HepG2 (cell line): ENCODE measurements around the gene CD300A. TPM values are rescaled to one million over a fixed set of nuclear protein-coding genes. Genes with fewer than 3 reads are reported as not detected.

Source experiments
- BORCS8-MEF2B ChIP-seq: sonication (generic); formaldehyde crosslinking; IDR thresholded peaks from 2 replicates; pipeline ENCODE4 v1.8.0; 2022; ENCODE audit warnings: mild to moderate bottlenecking, missing genetic modification reagents
- CEBPB ChIP-seq: IDR thresholded peaks from 2 replicates; pipeline ENCODE4 v1.6.1; 2011; ENCODE audit warnings: low read depth, low read length, improper control_type of control experiment, borderline replicate concordance
- DNMT1 ChIP-seq: sonication (generic); formaldehyde crosslinking; IDR thresholded peaks from 2 replicates; pipeline ENCODE4 v1.5.1; 2020; ENCODE audit warnings: mild to moderate bottlenecking, missing genetic modification reagents
- GZF1 ChIP-seq: sonication (generic); formaldehyde crosslinking; IDR thresholded peaks from 2 replicates; pipeline ENCODE4 v1.5.1; 2020; ENCODE audit warnings: mild to moderate bottlenecking, missing genetic modification reagents
- HES4 ChIP-seq: sonication (generic); formaldehyde crosslinking; IDR thresholded peaks from 2 replicates; pipeline ENCODE4 v1.9.0; 2021; ENCODE audit warnings: mild to moderate bottlenecking, missing genetic modification reagents, borderline replicate concordance
- IRX3 ChIP-seq: sonication (generic); formaldehyde crosslinking; IDR thresholded peaks from 2 replicates; pipeline ENCODE4 v1.8.1; 2023; ENCODE audit warnings: mild to moderate bottlenecking, low read depth, missing genetic modification reagents, borderline replicate concordance
- KDM1A ChIP-seq: IDR thresholded peaks from 2 replicates; pipeline ENCODE4 v1.6.1; 2016; ENCODE audit warnings: missing compliant biosample characterization
- NR2F6 ChIP-seq, 2 experiments: IDR thresholded peaks; 2 replicates each; pipeline ENCODE4 v1.6.1; 2016; ENCODE audit warnings: antibody characterized with exemption in 1 of 2, mild to moderate bottlenecking in 1 of 2
- REPIN1 ChIP-seq: sonication (generic); formaldehyde crosslinking; IDR thresholded peaks from 2 replicates; pipeline ENCODE4 v1.8.0; 2022; ENCODE audit warnings: missing genetic modification reagents, low read depth, mild to moderate bottlenecking, borderline replicate concordance
- RXRB ChIP-seq: IDR thresholded peaks from 2 replicates; pipeline ENCODE4 v1.6.1; 2016; ENCODE audit warnings: borderline replicate concordance, missing genetic modification reagents, missing compliant biosample characterization
- SOX6 ChIP-seq, 2 experiments: fragments of 450-650 bp in 1 of 2; sonication (generic) in 1 of 2; formaldehyde crosslinking in 1 of 2; IDR thresholded peaks; 2 replicates each; pipeline versions ENCODE4 v1.4.0 to v1.6.1; 2017 to 2020; ENCODE audit warnings: antibody characterized with exemption in 1 of 2, mild to moderate bottlenecking in 1 of 2, missing genetic modification reagents in 1 of 2
- TEAD2 ChIP-seq: sonication (generic); formaldehyde crosslinking; IDR thresholded peaks from 2 replicates; pipeline ENCODE4 v1.9.0; 2021; ENCODE audit warnings: missing genetic modification reagents
- ZNF253 ChIP-seq: sonication (generic); formaldehyde crosslinking; IDR thresholded peaks from 2 replicates; pipeline ENCODE4 v1.8.0; 2022; ENCODE audit warnings: mild to moderate bottlenecking, missing genetic modification reagents, borderline replicate concordance
- ZNF34 ChIP-seq: sonication (generic); formaldehyde crosslinking; IDR thresholded peaks from 2 replicates; pipeline ENCODE4 v1.4.0; 2020; ENCODE audit warnings: mild to moderate bottlenecking, missing genetic modification reagents, borderline replicate concordance
- ZNF747 ChIP-seq: sonication (generic); formaldehyde crosslinking; IDR thresholded peaks from 2 replicates; pipeline ENCODE4 v1.8.1; 2023; ENCODE audit warnings: missing genetic modification reagents, mild to moderate bottlenecking, borderline replicate concordance
- ZSCAN31 ChIP-seq: sonication (generic); formaldehyde crosslinking; IDR thresholded peaks from 2 replicates; pipeline ENCODE4 v1.5.0; 2020; ENCODE audit warnings: low read depth, mild to moderate bottlenecking, missing genetic modification reagents
- polyA plus RNA-seq, 8 experiments: library from polyadenylated mRNA; depleted of rRNA in 3 of 8; stranded (reverse) in 7 of 8; unstranded in 1 of 8; fragments of >200 nt; fragmentation: Illumina TruSeq in 4 of 8; extraction: Trizol in 4 of 8; gene quantifications; 2 replicates each; pipeline versions ENCODE4 v1.2.1 to v1.2.3, GENCODE V29; 2011 to 2016; ENCODE audit warnings: low read depth in 4 of 8, missing spikeins in 1 of 8, mixed read lengths in 1 of 8; ENCODE audit not compliant: insufficient read depth in 1 of 8
- total RNA-seq, 5 experiments: library from RNA; depleted of rRNA; stranded (reverse); fragments of >200 nt; fragmentation: Illumina TruSeq; extraction: Trizol; gene quantifications; 2 replicates each; pipeline ENCODE4 v1.2.3, GENCODE V29; 2016; ENCODE audit warnings: low read depth in 1 of 5
- TF ChIP-seq, protein P1 (sequence below), 2 experiments: sonication (generic) in 1 of 2; formaldehyde crosslinking in 1 of 2; IDR thresholded peaks; 2 replicates each; pipeline versions ENCODE4 v1.6.1 to v1.9.0; 2014 to 2022; ENCODE audit warnings: antibody characterized with exemption in 1 of 2, borderline replicate concordance in 1 of 2, inconsistent platforms in 1 of 2, low read depth in 1 of 2, missing genetic modification reagents in 1 of 2
- TF ChIP-seq, protein P2 (sequence below): sonication (generic); formaldehyde crosslinking; IDR thresholded peaks from 2 replicates; pipeline ENCODE4 v1.5.1; 2020; ENCODE audit warnings: missing genetic modification reagents, mild to moderate bottlenecking, borderline replicate concordance
- TF ChIP-seq, protein P3 (sequence below): sonication (generic); formaldehyde crosslinking; IDR thresholded peaks from 2 replicates; pipeline ENCODE4 v1.8.0; 2023; ENCODE audit warnings: mild to moderate bottlenecking, missing genetic modification reagents

Gene CD300A
- total and polyA plus RNA-seq, 2 of the 13 experiments (the other 11 are each of a cell fraction or from before 2014, with no cell fraction given): not detected

DNA sequence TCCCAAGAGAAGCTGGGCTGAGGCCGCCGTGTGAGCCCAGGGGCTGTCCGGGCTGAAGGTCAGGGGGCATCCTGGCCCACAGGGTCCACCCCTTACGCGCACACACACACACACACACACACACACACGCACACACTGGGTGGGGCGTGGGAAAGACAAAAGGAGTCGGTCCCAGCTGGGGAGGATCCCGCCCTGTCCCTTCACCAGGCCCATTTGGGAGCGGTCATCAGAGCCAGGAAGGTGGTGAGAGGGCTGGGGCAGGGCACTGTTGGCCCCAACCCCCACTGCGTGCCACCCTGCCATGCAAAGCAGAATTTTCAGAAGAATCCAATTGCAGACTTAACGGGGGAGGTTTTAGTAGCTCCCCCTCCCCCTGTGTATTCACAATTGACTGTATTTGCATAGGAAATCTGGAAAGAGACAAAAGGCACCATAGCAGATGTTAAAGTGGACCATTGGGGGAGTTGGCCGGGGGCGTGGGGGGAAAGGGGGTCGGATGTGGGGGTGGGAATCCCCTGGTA lies 11.3 kb upstream of the CD300A start (continued):
- no peak for TF ChIP-seq GZF1 (CRISPR knock-in tag)
- TF ChIP-seq REPIN1 (CRISPR knock-in tag): no peak
- no peak for TF ChIP-seq TEAD2 (CRISPR knock-in tag)
- TF ChIP-seq IRX3: no peak
- no peak for TF ChIP-seq DNMT1 (CRISPR knock-in tag)
- TF ChIP-seq ZNF253 (CRISPR knock-in tag): no peak
- TF ChIP-seq ZNF747 (CRISPR knock-in tag): no peak
- no peak for TF ChIP-seq CEBPB
- TF ChIP-seq, protein P1, sequence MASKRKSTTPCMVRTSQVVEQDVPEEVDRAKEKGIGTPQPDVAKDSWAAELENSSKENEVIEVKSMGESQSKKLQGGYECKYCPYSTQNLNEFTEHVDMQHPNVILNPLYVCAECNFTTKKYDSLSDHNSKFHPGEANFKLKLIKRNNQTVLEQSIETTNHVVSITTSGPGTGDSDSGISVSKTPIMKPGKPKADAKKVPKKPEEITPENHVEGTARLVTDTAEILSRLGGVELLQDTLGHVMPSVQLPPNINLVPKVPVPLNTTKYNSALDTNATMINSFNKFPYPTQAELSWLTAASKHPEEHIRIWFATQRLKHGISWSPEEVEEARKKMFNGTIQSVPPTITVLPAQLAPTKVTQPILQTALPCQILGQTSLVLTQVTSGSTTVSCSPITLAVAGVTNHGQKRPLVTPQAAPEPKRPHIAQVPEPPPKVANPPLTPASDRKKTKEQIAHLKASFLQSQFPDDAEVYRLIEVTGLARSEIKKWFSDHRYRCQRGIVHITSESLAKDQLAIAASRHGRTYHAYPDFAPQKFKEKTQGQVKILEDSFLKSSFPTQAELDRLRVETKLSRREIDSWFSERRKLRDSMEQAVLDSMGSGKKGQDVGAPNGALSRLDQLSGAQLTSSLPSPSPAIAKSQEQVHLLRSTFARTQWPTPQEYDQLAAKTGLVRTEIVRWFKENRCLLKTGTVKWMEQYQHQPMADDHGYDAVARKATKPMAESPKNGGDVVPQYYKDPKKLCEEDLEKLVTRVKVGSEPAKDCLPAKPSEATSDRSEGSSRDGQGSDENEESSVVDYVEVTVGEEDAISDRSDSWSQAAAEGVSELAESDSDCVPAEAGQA (IDR thresholded peaks at IDR 0.05; ENCODE audit: low read depth): no peak
- TF ChIP-seq, protein P1 (CRISPR knock-in tag; IDR thresholded peaks at IDR 0.05; ENCODE audit: borderline replicate concordance): no peak
- no peak for TF ChIP-seq BORCS8-MEF2B (CRISPR knock-in tag)
- no peak for TF ChIP-seq HES4 (CRISPR knock-in tag)
- TF ChIP-seq NR2F6 (IDR thresholded peaks at IDR 0.05): peak; percentile 27; the same call in 1 of the 2 replicates
- TF ChIP-seq NR2F6 (CRISPR knock-in tag; IDR thresholded peaks at IDR 0.05): no peak; the same call in 1 of the 2 replicates
- no peak for TF ChIP-seq ZNF34 (CRISPR knock-in tag)
- TF ChIP-seq SOX6 (IDR thresholded peaks at IDR 0.05): no peak
- TF ChIP-seq SOX6 (CRISPR knock-in tag; IDR thresholded peaks at IDR 0.05): peak; percentile 30; the same call in 1 of the 2 replicates
- TF ChIP-seq, protein P2, sequence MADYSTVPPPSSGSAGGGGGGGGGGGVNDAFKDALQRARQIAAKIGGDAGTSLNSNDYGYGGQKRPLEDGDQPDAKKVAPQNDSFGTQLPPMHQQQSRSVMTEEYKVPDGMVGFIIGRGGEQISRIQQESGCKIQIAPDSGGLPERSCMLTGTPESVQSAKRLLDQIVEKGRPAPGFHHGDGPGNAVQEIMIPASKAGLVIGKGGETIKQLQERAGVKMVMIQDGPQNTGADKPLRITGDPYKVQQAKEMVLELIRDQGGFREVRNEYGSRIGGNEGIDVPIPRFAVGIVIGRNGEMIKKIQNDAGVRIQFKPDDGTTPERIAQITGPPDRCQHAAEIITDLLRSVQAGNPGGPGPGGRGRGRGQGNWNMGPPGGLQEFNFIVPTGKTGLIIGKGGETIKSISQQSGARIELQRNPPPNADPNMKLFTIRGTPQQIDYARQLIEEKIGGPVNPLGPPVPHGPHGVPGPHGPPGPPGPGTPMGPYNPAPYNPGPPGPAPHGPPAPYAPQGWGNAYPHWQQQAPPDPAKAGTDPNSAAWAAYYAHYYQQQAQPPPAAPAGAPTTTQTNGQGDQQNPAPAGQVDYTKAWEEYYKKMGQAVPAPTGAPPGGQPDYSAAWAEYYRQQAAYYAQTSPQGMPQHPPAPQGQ: no peak
- TF ChIP-seq KDM1A (CRISPR knock-in tag): no peak
- TF ChIP-seq RXRB (CRISPR knock-in tag): no peak; the same call in 1 of the 2 replicates
- TF ChIP-seq, protein P3, sequence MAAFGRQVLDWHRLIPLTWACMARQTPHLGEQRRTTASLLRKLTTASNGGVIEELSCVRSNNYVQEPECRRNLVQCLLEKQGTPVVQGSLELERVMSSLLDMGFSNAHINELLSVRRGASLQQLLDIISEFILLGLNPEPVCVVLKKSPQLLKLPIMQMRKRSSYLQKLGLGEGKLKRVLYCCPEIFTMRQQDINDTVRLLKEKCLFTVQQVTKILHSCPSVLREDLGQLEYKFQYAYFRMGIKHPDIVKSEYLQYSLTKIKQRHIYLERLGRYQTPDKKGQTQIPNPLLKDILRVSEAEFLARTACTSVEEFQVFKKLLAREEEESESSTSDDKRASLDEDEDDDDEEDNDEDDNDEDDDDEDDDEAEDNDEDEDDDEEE (CRISPR knock-in tag): no peak
- no peak for TF ChIP-seq ZSCAN31 (CRISPR knock-in tag)
